ENCODE data around the gene DCLK1.

DCLK1 gene

DNA sequence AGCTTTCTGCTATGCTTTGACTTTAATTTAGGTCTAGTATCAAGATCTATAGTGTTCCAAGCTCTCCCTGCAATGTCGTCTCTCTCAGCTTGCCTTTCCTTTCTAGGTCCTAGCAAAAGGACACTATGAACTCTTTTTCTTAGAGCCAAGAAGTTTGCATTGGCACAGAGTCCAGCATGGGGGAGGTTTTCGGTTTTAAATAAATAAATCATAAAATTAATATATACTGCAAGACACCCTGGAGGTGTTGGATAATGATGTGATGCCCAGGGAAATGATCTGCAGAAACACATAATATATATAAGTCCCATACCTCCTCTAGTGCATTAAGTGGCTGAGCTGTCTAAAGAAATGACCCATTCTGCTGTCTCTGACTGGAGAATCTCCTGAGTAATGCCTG, 338.3 kb downstream of the DCLK1 start:
- no peak for DNase-seq

GRCh38 chr13:35792021-35792420, 339.2 kb downstream of the DCLK1 start:
- DNase-seq, result no peak

DNA sequence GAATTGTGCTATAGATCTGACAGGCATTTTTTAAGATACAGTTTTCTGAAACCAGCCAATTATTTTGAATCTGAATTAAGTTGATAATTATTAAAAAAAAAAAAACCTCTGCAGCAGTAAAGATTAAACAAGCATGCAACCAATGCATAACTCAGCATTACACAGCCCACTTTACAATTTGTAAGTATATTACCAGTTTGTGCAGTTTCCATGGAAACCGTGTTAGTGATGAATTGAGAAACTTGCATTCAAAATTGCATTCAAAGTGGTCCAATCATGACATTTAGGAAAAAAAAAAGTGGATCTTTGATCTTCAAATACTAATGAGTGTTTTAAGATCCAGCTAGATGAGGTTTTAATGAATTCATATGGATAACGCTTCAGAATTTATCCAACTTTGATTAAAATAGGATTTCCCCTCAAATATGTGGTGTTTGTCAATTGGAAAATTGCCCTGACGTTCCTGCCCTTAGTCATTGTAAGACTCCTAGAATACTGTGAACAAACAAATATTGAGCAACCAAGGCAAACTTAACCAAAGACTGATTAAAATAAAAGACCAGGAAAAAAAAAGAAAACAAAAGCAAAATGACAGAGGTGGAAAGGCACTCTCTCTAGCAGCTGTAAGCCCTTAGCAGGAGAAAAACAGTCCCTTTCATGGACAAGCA, 339.9 kb downstream of the DCLK1 start:
- DNase-seq, result no peak

- peak in 1 of 58 donors; percentile 25 for DNase-seq
Measured at GRCh38 chr13:35789335-35790165, 341.6 kb downstream of the DCLK1 start.

DNA sequence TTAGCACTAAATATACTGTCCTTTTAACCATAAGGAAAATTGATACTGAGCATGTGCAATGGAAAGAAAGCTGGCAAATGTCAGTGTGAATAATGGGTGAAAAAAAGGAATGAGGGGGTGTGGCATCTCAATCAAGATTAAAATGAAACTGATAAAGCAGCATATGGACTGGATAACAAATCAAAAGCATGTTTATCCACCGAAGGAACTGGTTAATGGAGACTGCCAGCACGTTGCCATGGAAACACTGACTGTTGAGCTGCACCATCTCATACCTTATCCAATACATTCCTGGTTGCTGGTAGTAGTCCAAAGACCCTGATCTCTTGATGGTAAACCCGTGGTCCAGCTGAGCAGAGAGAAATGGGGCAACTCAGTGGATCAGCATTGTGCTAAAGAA, 343.2 kb downstream of the DCLK1 start:
- DNase-seq, result no peak

DNA sequence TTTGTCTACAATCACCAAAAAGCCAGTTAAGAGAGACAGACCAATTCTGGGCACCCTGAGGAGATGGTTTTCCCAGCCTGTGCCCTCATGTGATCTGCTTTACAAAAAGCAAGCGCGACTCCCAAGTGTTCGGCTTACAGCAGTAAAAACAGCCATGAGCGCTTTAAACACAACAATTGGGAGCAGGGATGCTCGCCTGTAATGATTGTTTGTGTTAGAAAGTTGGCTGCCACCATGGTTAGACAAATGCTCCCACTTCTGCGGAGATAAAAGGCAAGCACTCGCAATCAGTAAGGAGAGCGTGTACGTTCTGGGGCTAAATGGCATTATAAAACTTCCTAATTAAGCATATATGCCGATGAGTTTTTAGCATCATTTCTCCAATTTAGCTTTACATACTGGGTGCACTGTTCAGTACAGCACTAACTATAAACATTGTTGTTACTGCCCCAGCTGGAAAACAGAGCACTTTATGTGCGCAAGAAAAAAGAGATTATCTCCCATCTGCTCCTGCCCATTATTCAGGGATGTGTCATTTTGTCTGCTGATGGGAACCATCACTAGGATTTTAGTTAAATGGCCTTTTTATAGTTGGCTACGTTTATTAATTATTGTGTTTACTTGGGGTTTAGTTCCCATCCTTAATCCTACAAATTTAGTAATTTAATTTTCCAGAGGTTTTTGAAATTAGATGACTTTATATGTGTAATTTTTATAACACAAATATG, 345.4 kb downstream of the DCLK1 start:
- no peak for DNase-seq

- no peak for DNase-seq
Measured at GRCh38 chr13:35784286-35784951, 346.8 kb downstream of the DCLK1 start.

DNA sequence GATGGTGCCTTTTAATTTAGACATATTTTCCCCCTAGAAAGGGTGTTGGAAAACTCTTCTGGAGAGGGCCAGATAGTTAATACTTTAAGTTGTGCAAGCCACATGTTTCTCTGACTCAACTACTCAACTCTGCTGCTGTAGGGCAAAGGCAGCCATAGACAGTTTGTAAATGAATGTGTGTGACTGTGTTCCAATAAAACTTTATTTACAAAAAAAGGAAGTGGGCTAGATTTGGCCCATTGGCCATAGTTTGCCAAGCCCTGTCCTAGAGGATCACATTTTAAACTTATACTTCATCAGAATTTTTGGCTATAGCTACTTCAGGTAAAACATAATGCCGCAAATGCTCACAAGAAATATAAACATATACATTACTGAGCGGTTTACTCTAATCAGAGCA, 348.4 kb downstream of the DCLK1 start:
- DNase-seq, result no peak

DNA sequence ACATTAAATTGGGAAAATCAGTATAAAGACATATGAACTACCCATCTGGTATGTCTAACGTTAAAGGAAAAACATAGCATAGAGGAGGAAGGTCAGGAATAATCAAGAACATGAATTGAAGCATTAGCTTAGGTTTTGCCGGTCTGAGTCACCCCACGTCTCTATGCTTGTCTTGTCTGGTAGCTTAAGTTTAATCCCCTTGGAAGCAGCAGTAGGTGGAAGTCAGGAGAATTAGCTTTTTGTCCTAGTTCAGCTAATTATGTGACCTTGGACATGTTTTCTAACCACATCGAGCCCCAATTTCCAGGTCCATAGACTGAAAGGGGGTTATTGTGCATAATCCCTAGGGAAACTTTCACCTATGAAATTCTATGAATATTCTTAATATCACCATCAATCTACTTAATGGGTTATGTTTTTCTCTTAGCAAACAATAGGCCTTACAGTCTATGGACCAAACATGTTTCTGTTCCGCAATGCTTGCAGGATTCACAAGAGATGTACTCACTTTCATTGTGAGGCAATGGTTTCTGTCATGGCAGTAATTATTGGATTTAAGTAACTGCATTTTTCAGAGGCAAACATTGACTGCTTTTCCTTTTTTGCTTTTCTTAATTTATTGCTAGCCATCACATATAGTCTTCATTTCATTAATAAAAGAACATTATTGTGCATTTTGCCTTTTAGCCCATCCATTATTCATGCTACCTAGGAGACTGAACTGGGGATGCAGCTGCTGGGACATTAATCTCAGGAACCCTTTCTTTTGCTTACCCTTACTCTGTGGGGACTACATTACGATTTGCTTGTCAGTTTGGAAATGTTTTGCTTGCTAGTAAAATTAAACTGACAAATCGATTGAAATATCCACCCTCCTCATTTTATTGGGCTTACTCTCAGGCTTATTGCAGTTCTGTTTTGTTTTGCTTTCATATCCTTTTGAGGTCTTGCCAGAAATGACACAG, 349.9 kb downstream of the DCLK1 start:
- DNase-seq, result no peak

- DNase-seq, result no peak
Measured at GRCh38 chr13:35780613-35781012, 350.6 kb downstream of the DCLK1 start.

GRCh38 chr13:35771898-35772297, 359.3 kb downstream of the DCLK1 start:
- no peak for DNase-seq

- no peak for DNase-seq
Measured at GRCh38 chr13:35770756-35771297, 360.4 kb downstream of the DCLK1 start.

- no peak for DNase-seq
Measured at GRCh38 chr13:35769812-35770211, 361.4 kb downstream of the DCLK1 start.

GRCh38 chr13:35768551-35768950, 362.6 kb downstream of the DCLK1 start:
- no peak for DNase-seq

DNA sequence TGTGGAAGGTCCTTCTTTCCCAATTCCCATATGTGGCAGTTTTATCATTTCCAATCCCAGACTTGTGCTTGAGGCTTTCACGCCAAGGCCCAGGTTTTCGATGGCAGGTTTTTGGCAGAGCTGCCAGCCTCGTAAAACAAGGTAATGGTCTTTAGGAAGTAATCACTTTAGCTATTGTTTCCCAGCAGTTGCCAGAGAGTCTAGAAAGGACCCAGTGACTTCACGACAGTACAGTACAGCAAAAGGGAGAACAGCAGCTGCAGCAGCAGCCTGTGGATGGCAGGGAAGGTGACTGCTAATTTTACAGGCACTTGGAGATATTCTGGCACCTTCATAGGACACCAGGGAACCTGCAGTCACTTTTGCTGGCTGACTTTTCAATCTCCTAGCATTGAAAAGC, 363.1 kb downstream of the DCLK1 start:
- DNase-seq, result no peak

GRCh38 chr13:35767256-35767976, 363.8 kb downstream of the DCLK1 start:
- peak in 2 of 58 donors; percentile 2 to 9 for DNase-seq

DNA sequence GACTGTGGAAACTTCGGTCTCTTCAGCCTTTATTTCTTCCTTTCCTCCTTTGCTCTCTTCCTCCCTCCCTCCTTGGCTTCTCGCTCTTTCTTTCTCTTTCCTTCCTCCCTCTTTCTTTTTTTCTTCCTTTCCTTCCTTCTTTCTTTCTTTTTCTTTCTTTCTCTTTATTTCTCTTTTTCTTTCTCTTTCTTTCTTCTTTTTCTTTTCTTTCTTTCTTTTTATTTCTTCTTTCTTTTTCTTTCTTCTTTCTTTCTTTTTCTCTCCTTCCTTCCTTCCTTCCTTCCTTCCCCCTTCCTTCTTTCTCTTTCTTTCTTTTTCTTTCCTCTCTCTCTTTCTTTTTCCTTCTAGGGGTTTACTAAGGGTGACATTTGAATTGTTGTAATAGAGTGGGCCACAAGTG, 364.5 kb downstream of the DCLK1 start:
- no peak for DNase-seq

GRCh38 chr13:35765941-35766340, 365.2 kb downstream of the DCLK1 start:
- no peak for DNase-seq

DNA sequence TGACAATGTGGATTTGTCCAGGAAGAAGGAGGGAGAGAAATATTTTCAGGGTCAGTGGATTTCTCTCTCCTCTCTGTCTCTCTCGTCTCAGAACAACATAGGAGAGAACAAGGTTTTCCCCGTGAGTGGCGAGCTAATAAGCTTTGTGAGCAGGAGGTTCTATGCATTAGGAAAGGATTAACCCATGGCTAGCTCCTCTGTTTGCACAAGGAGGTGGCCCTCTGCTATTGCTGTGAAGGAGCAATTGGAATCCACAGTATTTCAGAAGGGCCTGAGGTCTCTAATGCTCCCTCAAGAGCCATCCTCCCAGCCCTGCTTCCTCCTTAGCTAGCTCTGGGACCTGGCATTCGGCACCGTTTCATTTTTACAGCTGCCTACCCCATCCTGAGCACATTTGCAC, 365.8 kb downstream of the DCLK1 start:
- no peak for DNase-seq
